SU-DHL-6 (cell line): ENCODE results near the gene NAT16.

ENCODE experiments used
- EZH2phosphoT487 ChIP-seq: fragments of 200-600 bp; sonication (generic), shearing (Covaris generic); conservative IDR thresholded peaks from 2 replicates; pipeline ENCODE4 v1.6.1; 2018; ENCODE audit warnings: mild to moderate bottlenecking, antibody characterized with exemption, low read length, moderate library complexity, mixed read lengths
- TF ChIP-seq, protein P1 (sequence below): fragments of 200-600 bp; sonication (generic); IDR thresholded peaks from one replicate; pipeline ENCODE4 v1.5.1; 2017; ENCODE audit warnings: antibody characterized with exemption, mild to moderate bottlenecking, low read length, moderate library complexity; ENCODE audit not compliant: insufficient read depth, poor library complexity, severe bottlenecking

DNA sequence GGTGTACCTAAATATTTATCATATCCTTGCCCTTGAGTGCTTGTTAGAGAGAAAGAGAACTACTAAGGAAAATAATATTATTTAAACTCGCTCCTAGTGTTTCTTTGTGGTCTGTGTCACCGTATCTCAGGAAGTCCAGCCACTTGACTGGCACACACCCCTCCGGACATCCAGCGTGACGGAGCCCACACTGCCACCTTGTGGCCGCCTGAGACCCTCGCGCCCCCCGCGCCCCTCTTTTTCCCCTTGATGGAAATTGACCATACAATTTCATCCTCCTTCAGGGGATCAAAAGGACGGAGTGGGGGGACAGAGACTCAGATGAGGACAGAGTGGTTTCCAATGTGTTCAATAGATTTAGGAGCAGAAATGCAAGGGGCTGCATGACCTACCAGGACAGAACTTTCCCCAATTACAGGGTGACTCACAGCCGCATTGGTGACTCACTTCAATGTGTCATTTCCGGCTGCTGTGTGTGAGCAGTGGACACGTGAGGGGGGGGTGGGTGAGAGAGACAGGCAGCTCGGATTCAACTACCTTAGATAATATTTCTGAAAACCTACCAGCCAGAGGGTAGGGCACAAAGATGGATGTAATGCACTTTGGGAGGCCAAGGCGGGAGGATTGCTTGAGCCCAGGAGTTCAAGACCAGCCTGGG is 41.8 kb downstream of the NAT16 start:
- TF ChIP-seq, protein P1, sequence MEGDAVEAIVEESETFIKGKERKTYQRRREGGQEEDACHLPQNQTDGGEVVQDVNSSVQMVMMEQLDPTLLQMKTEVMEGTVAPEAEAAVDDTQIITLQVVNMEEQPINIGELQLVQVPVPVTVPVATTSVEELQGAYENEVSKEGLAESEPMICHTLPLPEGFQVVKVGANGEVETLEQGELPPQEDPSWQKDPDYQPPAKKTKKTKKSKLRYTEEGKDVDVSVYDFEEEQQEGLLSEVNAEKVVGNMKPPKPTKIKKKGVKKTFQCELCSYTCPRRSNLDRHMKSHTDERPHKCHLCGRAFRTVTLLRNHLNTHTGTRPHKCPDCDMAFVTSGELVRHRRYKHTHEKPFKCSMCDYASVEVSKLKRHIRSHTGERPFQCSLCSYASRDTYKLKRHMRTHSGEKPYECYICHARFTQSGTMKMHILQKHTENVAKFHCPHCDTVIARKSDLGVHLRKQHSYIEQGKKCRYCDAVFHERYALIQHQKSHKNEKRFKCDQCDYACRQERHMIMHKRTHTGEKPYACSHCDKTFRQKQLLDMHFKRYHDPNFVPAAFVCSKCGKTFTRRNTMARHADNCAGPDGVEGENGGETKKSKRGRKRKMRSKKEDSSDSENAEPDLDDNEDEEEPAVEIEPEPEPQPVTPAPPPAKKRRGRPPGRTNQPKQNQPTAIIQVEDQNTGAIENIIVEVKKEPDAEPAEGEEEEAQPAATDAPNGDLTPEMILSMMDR, result peak; percentile 99
- TF ChIP-seq EZH2phosphoT487, result no peak
